GM19240 (cell line): ENCODE results near the gene RHBDL1.
A peak's percentile ranks its signal among the peaks of the same experiment; 100 is the strongest.

Experiments
- DNase-seq: peaks from one replicate; pipeline ENCODE4 v3.0.0; 2011; ENCODE audit warnings: low spot score; ENCODE audit not compliant: insufficient read length

RHBDL1 gene

GRCh38 chr16:672851-673250 lies 2.6 kb upstream of the RHBDL1 start:
- DNase-seq, result no peak

GRCh38 chr16:673399-673991 lies 2.0 kb upstream of the RHBDL1 start:
- DNase-seq, result no peak

GRCh38 chr16:674214-674881 lies 1.1 kb upstream of the RHBDL1 start:
- DNase-seq, result no peak

- no peak for DNase-seq
These were observed 553 bp downstream of the RHBDL1 start for GRCh38 chr16:675884-676564.

GRCh38 chr16:676565-676902 lies 1.1 kb downstream of the RHBDL1 start:
- DNase-seq, result no peak

GRCh38 chr16:676913-677312 lies 1.4 kb downstream of the RHBDL1 start:
- no peak for DNase-seq

GRCh38 chr16:677316-678190 lies 2.1 kb downstream of the RHBDL1 start:
- no peak for DNase-seq

- no peak for DNase-seq
These were observed 2.9 kb downstream of the RHBDL1 start for GRCh38 chr16:678209-678857.

- no peak for DNase-seq
These were observed 3.7 kb downstream of the RHBDL1 start for GRCh38 chr16:678858-679813.

- DNase-seq, result peak; percentile 67
These were observed 4.5 kb downstream of the RHBDL1 start, which contains the start of gene STUB1 for GRCh38 chr16:679814-680624. Gene STUB1 (plus strand): TSS chr16:680410. CDS start chr16:680526, 116 bp downstream.

- no peak for DNase-seq
These were observed 5.1 kb downstream of the RHBDL1 start for GRCh38 chr16:680625-680945.

GRCh38 chr16:680967-681745 lies 5.7 kb downstream of the RHBDL1 start:
- DNase-seq, result no peak

GRCh38 chr16:681746-682427 lies 6.4 kb downstream of the RHBDL1 start:
- no peak for DNase-seq

GRCh38 chr16:682493-683395 lies 7.3 kb downstream of the RHBDL1 start:
- DNase-seq, result no peak

GRCh38 chr16:683396-684070 lies 8.1 kb downstream of the RHBDL1 start:
- DNase-seq, result no peak

GRCh38 chr16:684071-684794 lies 8.8 kb downstream of the RHBDL1 start, which contains the start of gene JMJD8:
Gene JMJD8 (minus strand): TSS chr16:684334. CDS start chr16:684319, 15 bp downstream.
- DNase-seq, result peak; percentile 99
